HG03039 (cell line): ENCODE measurements around the gene PPM1E.

Experiments
- ATAC-seq: cut with Tn5 transposase; IDR thresholded peaks from one replicate; pipeline ENCODE4 v1.9.1; 2021; ENCODE audit warnings: mild to moderate bottlenecking, moderate library complexity; ENCODE audit not compliant: unreplicated experiment

PPM1E gene

GRCh38 chr17:59028328-59028727 is 272.7 kb downstream of the PPM1E start:
- ATAC-seq = no peak

GRCh38 chr17:59030811-59031210 is 275.2 kb downstream of the PPM1E start:
- ATAC-seq = no peak
